8988T (cell line): Measurements from ENCODE around the gene SMARCA1.

Experiments
- DNase-seq: peaks from one replicate; pipeline ENCODE4 v3.0.0; 2011

Gene SMARCA1

GRCh38 chrX:129450123-129450522, 73.2 kb downstream of the SMARCA1 start:
- no peak for DNase-seq

DNA sequence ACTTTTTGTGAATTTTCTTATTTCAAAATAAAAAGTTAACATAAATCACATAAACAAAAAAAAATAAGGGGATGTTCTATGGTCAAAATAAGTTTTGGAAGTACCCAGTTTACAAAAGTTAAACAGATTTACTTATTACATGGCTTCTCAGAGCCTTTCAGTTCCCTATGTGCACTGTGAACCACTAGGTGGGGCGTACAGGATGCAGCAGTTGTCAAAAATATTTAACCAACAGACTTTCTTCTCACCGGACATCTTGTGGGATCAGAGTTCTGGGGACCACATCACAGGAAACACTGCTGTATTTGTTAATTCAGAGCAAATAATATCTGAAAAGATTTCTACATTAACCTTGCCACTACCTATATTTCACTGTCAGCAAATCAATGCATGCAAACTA, 74.1 kb downstream of the SMARCA1 start:
- DNase-seq = no peak

DNA sequence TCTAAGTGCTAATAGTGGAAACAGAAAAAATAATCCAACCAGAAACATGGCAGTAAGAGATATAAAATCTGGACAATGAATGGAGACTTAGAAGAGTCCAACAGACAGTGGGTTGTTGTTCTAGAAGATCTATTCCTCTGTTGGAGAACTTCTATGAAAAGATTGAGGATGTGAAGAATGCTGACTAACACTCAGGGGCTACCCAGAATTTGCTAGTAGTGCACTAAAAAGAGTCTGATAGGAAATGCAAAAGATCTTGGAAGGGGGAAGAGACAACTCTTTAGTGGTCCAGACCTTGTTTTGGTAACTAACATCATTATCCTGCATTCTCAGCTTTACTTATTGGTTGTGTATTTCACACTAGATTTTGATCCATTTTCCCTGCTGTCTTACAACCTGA, 77.9 kb downstream of the SMARCA1 start:
- DNase-seq = no peak

DNA sequence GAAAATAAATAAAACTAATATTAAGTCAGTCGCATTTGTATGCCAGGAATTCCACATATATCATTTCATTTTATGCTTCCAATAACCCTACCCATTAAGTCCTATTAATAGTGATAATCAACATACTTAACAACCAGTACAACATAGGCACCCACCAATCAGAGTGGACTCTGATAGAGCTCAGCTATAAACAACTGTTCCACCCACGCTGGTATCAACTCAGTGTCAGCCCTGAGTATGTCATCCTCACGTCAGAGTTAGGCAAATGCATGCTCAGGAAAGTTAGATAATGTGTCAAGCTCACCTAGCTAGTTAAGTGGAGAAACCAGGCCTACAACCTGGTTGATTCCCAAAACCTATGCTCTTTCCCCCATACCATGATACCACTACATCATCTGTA, 89.3 kb downstream of the SMARCA1 start:
- DNase-seq = no peak

- DNase-seq = no peak
Observed at GRCh38 chrX:129433461-129433860, 89.8 kb downstream of the SMARCA1 start.

- DNase-seq = no peak
Observed at GRCh38 chrX:129427267-129427666, 96.0 kb downstream of the SMARCA1 start.

GRCh38 chrX:129423191-129423590, 100.1 kb downstream of the SMARCA1 start:
- DNase-seq = no peak

DNA sequence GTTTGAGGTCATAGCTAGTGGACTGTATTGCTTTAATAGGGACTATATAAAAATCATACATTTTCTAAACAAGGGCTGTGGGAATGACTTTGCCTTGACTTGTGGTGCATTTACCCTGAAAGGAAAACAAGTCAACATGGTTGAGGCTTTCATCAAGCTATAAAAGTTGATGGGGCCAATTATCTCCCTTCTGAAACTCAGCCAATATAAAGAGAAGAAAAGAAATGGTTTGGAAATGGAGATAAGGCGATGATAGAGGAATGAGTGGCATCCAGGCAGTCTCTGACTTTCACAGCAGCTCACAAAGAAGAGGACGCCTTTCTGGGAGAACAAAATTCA, 118.7 kb downstream of the SMARCA1 start:
- DNase-seq = no peak

- DNase-seq = no peak
Observed at GRCh38 chrX:129403974-129404669, 119.2 kb downstream of the SMARCA1 start.
